ENCODE measurements around the gene LIPC. TPM values are rescaled to one million over a fixed set of nuclear protein-coding genes. Genes with fewer than 3 reads are reported as not detected.

The LIPC gene
- total and polyA plus RNA-seq, 10 of the 15 experiments (the other 5 are each of a cell fraction or from before 2014, with no cell fraction given) = 0.06 to 0.31 (median 0.16) TPM; not detected in 1

GRCh38 chr15:58492661-58493397 lies 61.0 kb downstream of the LIPC start:
- CTCF ChIA-PET = interaction anchor here (1.0 to 1.5 kb wide), 2 partner anchors 23 to 65 kb away, joined by 3 read pairs; no protein-coding TSS in a partner anchor

More at GRCh38 chr15:58492661-58493397, 61.0 kb downstream of the LIPC start:
- ChIA-PET SMC1A (ENCODE audit: uncharacterized antibody, unreplicated experiment) (interaction anchor here (0.9 to 1.3 kb wide), 4 partner anchors 9 to 98 kb away, joined by 3 to 4 read pairs (median 3); no protein-coding TSS in a partner anchor), RAD21 (ENCODE audit: unreplicated experiment) (interaction anchor here (0.6 to 1.5 kb wide), 2 partner anchors 10 to 13 kb away, joined by 3 read pairs; no protein-coding TSS in a partner anchor), POLR2A (no interaction called here)
- intact Hi-C loops (cut with micrococcal nuclease; ENCODE audit: unreplicated experiment) (no loop called here), in situ Hi-C loops (cut with MboI) (no loop called here)
- H3K79me2 ChIP-seq (ENCODE audit: control insufficient read depth, insufficient read depth, low read length) = no peaks in the 10 kb centered on the region
- FAIRE-seq (no peak), ATAC-seq (no peak), DNase-seq (ENCODE audit: low read depth, low spot score) (no peak)
- no peak overlapping the region for H2AFZ ChIP-seq (ENCODE audit: control insufficient read depth, low read depth, low read length)
- WGBS (ENCODE audit: insufficient coverage, insufficient replicate concordance, low lambda C conversion rate, missing lambda C conversion rate) = 51% methylated on average over 7 of the region's 7 CpGs
- no peak overlapping the region for H3K27ac ChIP-seq (ENCODE audit: control insufficient read depth, insufficient read depth)
- no peaks in the 10 kb centered on the region for H3K4me1 ChIP-seq (ENCODE audit: control insufficient read depth, insufficient read depth, low read length)
- no peaks in the 10 kb centered on the region for H4K20me1 ChIP-seq (ENCODE audit: control insufficient read depth, insufficient read depth)
- no peak for TF ChIP-seq TCF12 (IDR thresholded peaks at IDR 0.05; ENCODE audit: low read depth, low read length)
- TF ChIP-seq MYB (IDR thresholded peaks at IDR 0.05; ENCODE audit: borderline replicate concordance, low read depth, low read length) = no peak
- TF ChIP-seq, protein P1, sequence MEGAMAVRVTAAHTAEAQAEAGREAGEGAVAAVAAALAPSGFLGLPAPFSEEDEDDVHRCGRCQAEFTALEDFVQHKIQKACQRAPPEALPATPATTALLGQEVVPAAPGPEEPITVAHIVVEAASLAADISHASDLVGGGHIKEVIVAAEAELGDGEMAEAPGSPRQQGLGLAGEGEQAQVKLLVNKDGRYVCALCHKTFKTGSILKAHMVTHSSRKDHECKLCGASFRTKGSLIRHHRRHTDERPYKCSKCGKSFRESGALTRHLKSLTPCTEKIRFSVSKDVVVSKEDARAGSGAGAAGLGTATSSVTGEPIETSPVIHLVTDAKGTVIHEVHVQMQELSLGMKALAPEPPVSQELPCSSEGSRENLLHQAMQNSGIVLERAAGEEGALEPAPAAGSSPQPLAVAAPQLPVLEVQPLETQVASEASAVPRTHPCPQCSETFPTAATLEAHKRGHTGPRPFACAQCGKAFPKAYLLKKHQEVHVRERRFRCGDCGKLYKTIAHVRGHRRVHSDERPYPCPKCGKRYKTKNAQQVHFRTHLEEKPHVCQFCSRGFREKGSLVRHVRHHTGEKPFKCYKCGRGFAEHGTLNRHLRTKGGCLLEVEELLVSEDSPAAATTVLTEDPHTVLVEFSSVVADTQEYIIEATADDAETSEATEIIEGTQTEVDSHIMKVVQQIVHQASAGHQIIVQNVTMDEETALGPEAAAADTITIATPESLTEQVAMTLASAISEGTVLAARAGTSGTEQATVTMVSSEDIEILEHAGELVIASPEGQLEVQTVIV (IDR thresholded peaks at IDR 0.05; ENCODE audit: borderline replicate concordance, partially characterized antibody) = no peak
- H3K36me3 ChIP-seq (ENCODE audit: control insufficient read depth in 2 of 2, insufficient read depth in 2 of 2, low read length in 1 of 2) = no peaks in the 10 kb centered on the region
- H3K9ac ChIP-seq (ENCODE audit: control insufficient read depth, insufficient read depth, low read length) = no peak overlapping the region
- BruUV-seq (replicated peaks) = no TSS peak
- no peak overlapping the region for H3K4me3 ChIP-seq
- H3K4me2 ChIP-seq (ENCODE audit: control insufficient read depth, insufficient read depth) = no peak overlapping the region
- no peaks in the 10 kb centered on the region for H3K27me3 ChIP-seq (replicated peaks in 1 of 2; ENCODE audit: control insufficient read depth in 2 of 2, insufficient read depth in 2 of 2, low read length in 1 of 2)
- no peaks in the 10 kb centered on the region; the same call in 1 of the 3 replicates for H3K9me3 ChIP-seq (replicated peaks; ENCODE audit: control insufficient read depth, insufficient read depth, low read length)

Measured in GM12878 (cell line).